ENCODE results near the gene PARD3. TPM values are rescaled to one million over a fixed set of nuclear protein-coding genes. Genes with fewer than 3 reads are reported as not detected.

The PARD3 gene
- total RNA-seq, 1 experiment from 2014 or later: 50.0 TPM

GRCh38 chr10:34499612-34500279 lies 315.4 kb downstream of the PARD3 start:
- Histone ChIP-seq H3K36me3 (no peaks in the 10 kb centered on the region), H3K27me3 (no peaks in the 10 kb centered on the region), H3K4me3 (no peak overlapping the region), H3K9me3 (no peaks in the 10 kb centered on the region)
- DNase-seq: no peak

GRCh38 chr10:34498821-34499220 lies 316.3 kb downstream of the PARD3 start:
- H3K4me3 ChIP-seq: no peak overlapping the region
- H3K36me3 ChIP-seq: no peaks in the 10 kb centered on the region
- no peaks in the 10 kb centered on the region for H3K27me3 ChIP-seq
- no peak for DNase-seq
- no peaks in the 10 kb centered on the region for H3K9me3 ChIP-seq

DNA sequence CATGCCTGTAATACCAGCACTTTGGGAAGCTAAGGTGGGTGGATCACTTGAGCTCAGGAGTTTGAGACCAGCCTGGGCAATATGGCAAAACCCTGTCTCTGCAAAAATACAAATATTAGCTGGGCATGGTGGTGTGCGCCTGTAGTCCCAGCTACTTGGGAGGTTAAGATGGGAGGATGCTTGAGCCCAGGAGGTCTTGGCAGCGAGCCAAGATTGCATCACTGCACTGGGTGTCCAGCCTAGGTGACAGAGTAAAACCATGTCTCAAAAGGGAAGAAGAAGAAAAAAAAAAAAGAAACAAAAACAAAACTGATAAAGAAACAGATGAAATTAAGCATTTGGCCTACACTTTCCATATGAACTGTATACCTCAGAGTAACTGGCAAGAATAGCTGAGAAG lies 319.2 kb downstream of the PARD3 start:
- H3K9me3 ChIP-seq: no peaks in the 10 kb centered on the region
- no peaks in the 10 kb centered on the region for H3K36me3 ChIP-seq
- no peaks in the 10 kb centered on the region for H3K27me3 ChIP-seq
- DNase-seq: no peak
- no peak overlapping the region for H3K4me3 ChIP-seq

DNA sequence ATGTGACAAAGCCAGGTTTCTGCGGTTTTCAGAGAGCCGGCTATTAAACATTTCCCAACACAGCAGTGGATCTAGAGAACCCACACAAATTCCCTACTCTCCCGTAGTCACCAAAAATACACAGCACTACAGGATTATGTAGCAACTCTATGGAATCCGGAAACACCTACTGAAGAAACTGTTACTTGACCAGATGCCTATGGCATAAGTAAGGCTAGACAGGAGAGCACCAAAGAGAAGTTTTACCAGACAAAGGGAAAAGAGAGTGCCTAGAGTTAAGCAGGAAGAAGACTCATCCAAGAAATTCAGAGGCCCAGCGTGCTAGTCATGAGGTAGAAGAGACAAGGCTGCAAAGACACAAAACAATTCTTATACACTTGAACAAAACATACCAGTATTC lies 321.1 kb downstream of the PARD3 start:
- no peak overlapping the region for H3K4me3 ChIP-seq
- no peaks in the 10 kb centered on the region for H3K27me3 ChIP-seq
- no peaks in the 10 kb centered on the region for H3K36me3 ChIP-seq
- peak; percentile 9 for DNase-seq
- H3K9me3 ChIP-seq: no peaks in the 10 kb centered on the region

- H3K9me3 ChIP-seq: no peaks in the 10 kb centered on the region
- H3K36me3 ChIP-seq: no peaks in the 10 kb centered on the region
Observed at GRCh38 chr10:34492081-34492480, 323.0 kb downstream of the PARD3 start.

GRCh38 chr10:34491678-34492077 lies 323.4 kb downstream of the PARD3 start:
- H3K9me3 ChIP-seq: no peaks in the 10 kb centered on the region
- H3K27me3 ChIP-seq: no peaks in the 10 kb centered on the region
- H3K4me3 ChIP-seq: no peak overlapping the region
- no peaks in the 10 kb centered on the region for H3K36me3 ChIP-seq
- no peak for DNase-seq

More at GRCh38 chr10:34492081-34492480, 323.0 kb downstream of the PARD3 start:
- no peak overlapping the region for H3K4me3 ChIP-seq
- DNase-seq: no peak
- H3K27me3 ChIP-seq: no peaks in the 10 kb centered on the region

- Histone ChIP-seq H3K9me3 (no peaks in the 10 kb centered on the region), H3K36me3 (no peaks in the 10 kb centered on the region), H3K4me3 (no peak overlapping the region), H3K27me3 (no peaks in the 10 kb centered on the region)
- no peak for DNase-seq
Observed at GRCh38 chr10:34489973-34490745, 324.9 kb downstream of the PARD3 start.

DNA sequence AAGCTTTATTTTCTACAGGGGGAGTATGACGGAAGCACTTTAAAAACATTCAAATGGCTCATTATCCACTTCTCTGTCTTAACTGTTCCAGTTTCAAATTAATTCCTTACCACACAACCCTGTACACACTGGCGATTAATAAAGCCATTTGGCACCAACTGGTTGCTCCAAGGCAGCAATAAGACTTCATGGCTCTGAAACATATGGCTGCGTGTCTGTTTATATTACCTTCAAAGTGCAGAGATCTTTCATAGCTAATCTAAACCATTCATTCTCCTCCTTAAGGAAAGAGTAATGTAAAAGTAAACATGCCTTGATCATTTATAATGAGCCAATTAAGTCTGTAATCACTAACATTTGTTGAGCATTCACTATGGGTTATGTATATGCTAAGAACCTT lies 325.7 kb downstream of the PARD3 start:
- no peak overlapping the region for H3K4me3 ChIP-seq
- no peaks in the 10 kb centered on the region for H3K36me3 ChIP-seq
- H3K9me3 ChIP-seq: no peaks in the 10 kb centered on the region
- no peak for DNase-seq
- no peaks in the 10 kb centered on the region for H3K27me3 ChIP-seq

- no peaks in the 10 kb centered on the region for H3K36me3 ChIP-seq
- H3K4me3 ChIP-seq: no peak overlapping the region
- H3K27me3 ChIP-seq: no peaks in the 10 kb centered on the region
- no peaks in the 10 kb centered on the region for H3K9me3 ChIP-seq
- DNase-seq: no peak
Observed at GRCh38 chr10:34488476-34489130, 326.5 kb downstream of the PARD3 start.

GRCh38 chr10:34486008-34486407 lies 329.1 kb downstream of the PARD3 start:
- no peaks in the 10 kb centered on the region for H3K9me3 ChIP-seq
- H3K4me3 ChIP-seq: no peak overlapping the region
- DNase-seq: no peak
- no peaks in the 10 kb centered on the region for H3K36me3 ChIP-seq
- H3K27me3 ChIP-seq: no peaks in the 10 kb centered on the region

DNA sequence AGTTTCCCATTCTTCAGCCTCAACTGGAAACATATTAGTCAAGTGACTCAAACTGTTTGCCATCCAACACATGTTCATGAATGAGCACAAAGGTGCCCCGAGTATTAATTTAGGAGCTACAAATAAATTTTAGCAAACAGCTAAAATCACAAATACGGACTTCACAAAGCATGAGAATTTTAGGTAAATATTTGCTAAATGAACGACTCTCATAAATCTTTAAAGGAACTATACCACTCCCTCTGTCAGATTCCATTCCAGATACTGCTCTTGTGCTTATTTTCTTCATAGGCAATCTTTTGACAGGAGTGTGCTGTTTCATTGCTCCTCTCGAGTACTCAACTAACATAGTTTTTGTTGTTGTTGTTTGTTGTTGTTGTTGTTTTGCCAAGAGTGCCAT lies 330.9 kb downstream of the PARD3 start:
- no peaks in the 10 kb centered on the region for H3K36me3 ChIP-seq
- no peak for DNase-seq
- H3K27me3 ChIP-seq: no peaks in the 10 kb centered on the region
- no peak overlapping the region for H3K4me3 ChIP-seq
- H3K9me3 ChIP-seq: no peaks in the 10 kb centered on the region

GRCh38 chr10:34480345-34480744 lies 334.8 kb downstream of the PARD3 start:
- Histone ChIP-seq H3K36me3 (no peaks in the 10 kb centered on the region), H3K9me3 (no peaks in the 10 kb centered on the region), H3K4me3 (no peak overlapping the region), H3K27me3 (no peaks in the 10 kb centered on the region)
- no peak for DNase-seq

GRCh38 chr10:34479520-34480179 lies 335.4 kb downstream of the PARD3 start:
- no peak for DNase-seq
- Histone ChIP-seq H3K36me3 (no peaks in the 10 kb centered on the region), H3K27me3 (no peaks in the 10 kb centered on the region), H3K9me3 (no peaks in the 10 kb centered on the region), H3K4me3 (no peak overlapping the region)

DNA sequence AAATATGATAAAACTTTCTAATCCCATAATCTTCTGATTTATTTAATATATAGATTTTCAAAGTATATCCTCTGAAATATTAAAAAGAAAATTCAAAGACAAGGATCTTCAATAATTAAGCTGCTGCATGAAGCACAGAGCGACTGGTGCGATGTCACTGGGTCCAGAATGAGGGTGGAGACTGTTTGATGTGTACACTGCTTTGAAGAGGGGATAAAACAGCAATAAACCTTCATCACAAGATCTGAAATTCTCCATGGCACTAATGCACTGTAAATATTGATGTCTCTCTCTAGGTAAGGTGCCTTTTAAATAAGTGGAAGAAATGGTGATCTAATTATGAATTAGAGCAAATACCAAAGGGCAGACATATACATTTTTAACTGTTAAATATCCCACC lies 337.8 kb downstream of the PARD3 start:
- Histone ChIP-seq H3K9me3 (no peaks in the 10 kb centered on the region), H3K4me3 (no peak overlapping the region), H3K36me3 (no peaks in the 10 kb centered on the region), H3K27me3 (no peaks in the 10 kb centered on the region)
- no peak for DNase-seq

DNA sequence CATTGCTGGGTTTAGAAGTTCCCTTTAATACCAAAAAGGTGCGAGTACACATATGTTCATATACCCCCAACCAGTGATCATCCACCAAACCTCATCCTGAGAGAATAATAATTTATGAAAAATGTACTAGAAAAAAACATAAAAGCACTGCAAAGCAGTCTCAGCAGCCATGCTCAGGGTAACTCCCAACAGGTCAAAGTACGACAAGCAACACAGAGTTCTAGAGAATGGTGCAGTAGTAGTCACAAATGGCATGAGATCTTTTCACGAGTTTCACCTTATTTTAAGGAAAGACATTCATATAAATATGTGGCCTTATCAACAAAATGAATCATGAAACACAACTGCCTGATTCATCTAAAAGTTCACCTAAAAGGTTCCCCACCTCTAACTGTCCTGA lies 338.5 kb downstream of the PARD3 start:
- DNase-seq: no peak
- Histone ChIP-seq H3K4me3 (no peak overlapping the region), H3K27me3 (no peaks in the 10 kb centered on the region), H3K9me3 (no peaks in the 10 kb centered on the region), H3K36me3 (no peaks in the 10 kb centered on the region)

DNA sequence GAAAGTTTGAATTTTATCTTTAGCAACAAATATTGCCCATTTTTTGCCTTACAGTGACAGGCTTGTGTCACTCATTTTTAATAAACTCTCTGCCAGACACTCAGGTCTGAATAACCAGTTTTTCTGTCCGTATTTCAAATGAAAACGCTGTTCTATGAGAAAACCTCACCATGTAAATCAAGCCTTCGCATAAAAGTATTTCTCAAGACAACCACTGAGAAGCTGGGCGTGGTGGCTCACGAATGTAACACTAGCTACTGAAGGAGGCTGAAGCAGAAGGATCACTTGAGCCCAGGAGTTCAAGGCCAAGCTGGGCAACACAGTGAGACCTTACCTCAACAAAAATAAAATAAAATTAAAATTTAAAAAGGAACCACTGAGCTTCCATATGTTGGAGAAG lies 339.3 kb downstream of the PARD3 start:
- no peaks in the 10 kb centered on the region for H3K36me3 ChIP-seq
- no peak for DNase-seq
- H3K4me3 ChIP-seq: no peak overlapping the region
- no peaks in the 10 kb centered on the region for H3K27me3 ChIP-seq
- H3K9me3 ChIP-seq: no peaks in the 10 kb centered on the region

DNA sequence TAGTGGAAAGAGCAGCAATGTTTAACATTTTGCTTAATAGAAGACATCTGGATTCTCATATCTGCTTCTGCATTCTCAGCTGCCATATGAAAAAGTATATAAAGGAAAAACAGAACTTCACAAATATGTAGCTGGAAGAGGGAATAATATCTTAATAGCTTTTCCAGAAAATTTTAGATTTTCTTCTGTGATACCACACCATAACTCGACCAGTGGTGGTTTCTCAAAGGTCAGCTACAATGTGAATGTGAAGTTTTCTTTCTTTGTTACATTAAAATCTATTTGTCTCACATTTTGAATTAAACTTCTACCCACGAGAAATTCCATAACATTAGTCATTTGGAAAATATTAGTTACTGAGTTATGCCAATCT lies 339.8 kb downstream of the PARD3 start:
- no peaks in the 10 kb centered on the region for H3K9me3 ChIP-seq
- DNase-seq: no peak
- H3K4me3 ChIP-seq: no peak overlapping the region
- no peaks in the 10 kb centered on the region for H3K36me3 ChIP-seq
- no peaks in the 10 kb centered on the region for H3K27me3 ChIP-seq

Measured in MG63 (cell line).